Endothelial cell of umbilical vein (primary cell): Measurements from ENCODE around the gene PSD2. TPM values are rescaled to one million over a fixed set of nuclear protein-coding genes. Genes with fewer than 3 reads are reported as not detected.

ENCODE experiments used
- BruUV-seq: library from RNA; stranded (reverse); fragments of 400-500 nt; replicated peaks from 2 replicates; lab custom pipeline; 2021; lab: Mats Ljungman, UMichigan
- CTCF ChIA-PET: fragments of 300-600, 350-600 bp; sonication (Branson Sonifier 250); formaldehyde crosslinking; loops from one replicate; lab custom pipeline; 2021; ENCODE audit warnings: antibody characterized with exemption, inconsistent platforms; lab: Charles Lee
- POLR2A ChIA-PET: fragments of 300-600, 350-600 bp; sonication (Branson Sonifier 250); formaldehyde crosslinking; loops from one replicate; lab custom pipeline; 2021; ENCODE audit warnings: antibody characterized with exemption, inconsistent platforms; lab: Charles Lee
- DNase-seq: peaks from one replicate; pipeline ENCODE4 v3.0.0-alpha.2; 2011; ENCODE audit warnings: low read depth, low spot score
- FAIRE-seq: peaks from 2 replicates; lab custom pipeline; 2011; peaks lifted over from hg19 to GRCh38; lab: Jason Lieb, UNC
- H2AFZ ChIP-seq: 2 replicates; pipeline ENCODE4 v1.6.0; 2012; ENCODE audit warnings: low read depth, low read length, control low read depth, inconsistent platforms
- H3K27ac ChIP-seq: 2 replicates; pipeline ENCODE4 v1.5.1; 2011; ENCODE audit warnings: low read depth, mild to moderate bottlenecking, control low read depth, low read length, moderate library complexity; ENCODE audit not compliant: insufficient read depth
- H3K27me3 ChIP-seq, 2 experiments: 2 replicates each; pipeline versions ENCODE4 v1.6.0 to v1.6.1; 2011; ENCODE audit warnings: low read length in 2 of 2, mixed read lengths in 1 of 2; ENCODE audit not compliant: control insufficient read depth in 2 of 2, insufficient read depth in 2 of 2
- H3K36me3 ChIP-seq, 2 experiments: 2 replicates in 1 of 2; 3 replicates in 1 of 2; pipeline ENCODE4 v1.5.1; 2011; ENCODE audit warnings: low read length in 2 of 2, mild to moderate bottlenecking in 1 of 2, moderate library complexity in 1 of 2; ENCODE audit not compliant: control insufficient read depth in 2 of 2, insufficient read depth in 2 of 2; ENCODE audit errors: extremely low read depth in 1 of 2
- H3K4me1 ChIP-seq: 3 replicates; pipeline ENCODE4 v1.5.1; 2011; ENCODE audit warnings: mild to moderate bottlenecking, low read length; ENCODE audit not compliant: control insufficient read depth, insufficient read depth; ENCODE audit errors: extremely low read depth
- H3K4me2 ChIP-seq: 2 replicates; pipeline ENCODE4 v1.6.1; 2011; ENCODE audit warnings: low read length, control low read depth, mixed read lengths; ENCODE audit not compliant: insufficient read depth
- H3K4me3 ChIP-seq, 3 experiments: fragments of 200-600 bp in 1 of 3; sonication (generic), shearing (Covaris generic) in 1 of 3; replicated peaks in 1 of 3; 2 replicates each; pipeline ENCODE4 v1.5.1; 2011 to 2016; ENCODE audit warnings: control low read depth in 3 of 3, low read length in 3 of 3, mild to moderate bottlenecking in 2 of 3, inconsistent platforms in 1 of 3, low read depth in 1 of 3, moderate library complexity in 1 of 3; ENCODE audit not compliant: insufficient read depth in 1 of 3
- H3K79me2 ChIP-seq: 2 replicates; pipeline ENCODE4 v1.6.0; 2012; ENCODE audit warnings: low read length, inconsistent platforms; ENCODE audit not compliant: control insufficient read depth, insufficient read depth
- H3K9ac ChIP-seq: replicated peaks from 2 replicates; pipeline ENCODE3; 2011; ENCODE audit warnings: low read length, control low read depth; ENCODE audit not compliant: insufficient read depth; ENCODE audit errors: extremely low read depth
- H3K9me1 ChIP-seq: replicated peaks from 3 replicates; pipeline ENCODE4 v1.6.0; 2011; ENCODE audit warnings: mild to moderate bottlenecking, low read length; ENCODE audit not compliant: control insufficient read depth, insufficient read depth; ENCODE audit errors: extremely low read depth
- H3K9me3 ChIP-seq: replicated peaks from 2 replicates; pipeline ENCODE4 v1.5.1; 2012; ENCODE audit warnings: low read length, inconsistent platforms; ENCODE audit not compliant: control insufficient read depth, insufficient read depth
- H4K20me1 ChIP-seq: replicated peaks from 2 replicates; pipeline ENCODE3; 2011; ENCODE audit warnings: mild to moderate bottlenecking, low read length; ENCODE audit not compliant: control insufficient read depth, insufficient read depth; ENCODE audit errors: extremely low read depth
- EZH2 ChIP-seq: IDR thresholded peaks from 2 replicates; pipeline ENCODE4 v1.6.1; 2012; ENCODE audit warnings: borderline replicate concordance, low read depth, mild to moderate bottlenecking, moderate library complexity, low read length, inconsistent platforms; ENCODE audit not compliant: severe bottlenecking
- FOS ChIP-seq: IDR thresholded peaks from 2 replicates; pipeline ENCODE4 v1.6.1; 2011; ENCODE audit warnings: mild to moderate bottlenecking, low read length, moderate library complexity, borderline replicate concordance; ENCODE audit not compliant: insufficient read depth
- MYC ChIP-seq: IDR thresholded peaks from one replicate; pipeline ENCODE4 v1.6.1; 2011; ENCODE audit warnings: mild to moderate bottlenecking, low read depth, low read length
- dilution Hi-C: fragments of 300-500 bp; cut with MboI; formaldehyde crosslinking; loops from one replicate; pipeline ENCODE4 v1.15.0; 2019; ENCODE audit warnings: low sequenced_read_pairs; ENCODE audit not compliant: extremely low pct_ligation_motif_present
- intact Hi-C: fragments of 100-400 bp; cut with micrococcal nuclease; formaldehyde crosslinking; loops from one replicate; pipeline ENCODE4 v1.10.0; 2022
- polyA plus RNA-seq, 4 experiments: library from polyadenylated mRNA; depleted of rRNA in 3 of 4; stranded (reverse) in 3 of 4; unstranded in 1 of 4; fragments of >200 nt; gene quantifications; 2 replicates each; pipeline versions ENCODE4 v1.2.1 to v1.2.3, GENCODE V29; 2011 to 2012; ENCODE audit warnings: missing spikeins in 1 of 4
- total RNA-seq: library from RNA; stranded (reverse); gene quantifications from 2 replicates; pipeline ENCODE4 v1.2.3, GENCODE V29; 2021
- TF ChIP-seq, protein P1 (sequence below), 2 donors: IDR thresholded peaks; 1 replicate in 1 of 2; 2 replicates in 1 of 2; pipeline ENCODE4 v1.5.1; 2011; ENCODE audit warnings: low read length in 2 of 2, mild to moderate bottlenecking in 2 of 2, moderate library complexity in 2 of 2, control low read depth in 1 of 2, inconsistent platforms in 1 of 2, low read depth in 1 of 2; ENCODE audit not compliant: insufficient read depth in 1 of 2; ENCODE audit errors: extremely low read depth in 1 of 2

The PSD2 gene
- total and polyA plus RNA-seq, 2 donors (not counting 3 experiments of a cell fraction or from before 2014, with no cell fraction given): not detected

DNA sequence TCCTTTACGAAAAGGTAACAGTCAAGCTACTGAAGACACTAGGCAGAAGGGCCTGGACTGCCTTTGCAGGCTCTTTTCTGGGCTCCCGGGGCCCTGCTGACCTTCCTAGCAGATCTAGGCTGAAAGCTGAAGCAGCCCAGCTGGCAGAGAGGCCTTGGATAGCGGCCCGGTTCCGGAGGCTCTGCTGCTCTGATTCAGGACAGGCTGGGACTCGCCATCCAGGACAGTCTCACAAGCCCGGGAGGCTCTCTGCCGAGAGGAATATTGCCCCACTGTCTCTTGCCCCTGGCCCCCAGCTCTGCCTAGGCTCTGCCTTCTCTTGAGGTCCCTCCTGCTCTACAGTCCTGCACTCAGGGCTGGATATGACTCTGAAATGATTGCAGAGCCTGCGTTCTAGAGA is 67.8 kb downstream of the PSD2 start:
- no peak for TF ChIP-seq MYC
- CTCF ChIA-PET: interaction anchor here (0.8 to 6.4 kb wide), 10 partner anchors 9 to 289 kb away, joined by 3 to 95 read pairs (median 6); no protein-coding TSS in a partner anchor
- FAIRE-seq: no peak

DNA sequence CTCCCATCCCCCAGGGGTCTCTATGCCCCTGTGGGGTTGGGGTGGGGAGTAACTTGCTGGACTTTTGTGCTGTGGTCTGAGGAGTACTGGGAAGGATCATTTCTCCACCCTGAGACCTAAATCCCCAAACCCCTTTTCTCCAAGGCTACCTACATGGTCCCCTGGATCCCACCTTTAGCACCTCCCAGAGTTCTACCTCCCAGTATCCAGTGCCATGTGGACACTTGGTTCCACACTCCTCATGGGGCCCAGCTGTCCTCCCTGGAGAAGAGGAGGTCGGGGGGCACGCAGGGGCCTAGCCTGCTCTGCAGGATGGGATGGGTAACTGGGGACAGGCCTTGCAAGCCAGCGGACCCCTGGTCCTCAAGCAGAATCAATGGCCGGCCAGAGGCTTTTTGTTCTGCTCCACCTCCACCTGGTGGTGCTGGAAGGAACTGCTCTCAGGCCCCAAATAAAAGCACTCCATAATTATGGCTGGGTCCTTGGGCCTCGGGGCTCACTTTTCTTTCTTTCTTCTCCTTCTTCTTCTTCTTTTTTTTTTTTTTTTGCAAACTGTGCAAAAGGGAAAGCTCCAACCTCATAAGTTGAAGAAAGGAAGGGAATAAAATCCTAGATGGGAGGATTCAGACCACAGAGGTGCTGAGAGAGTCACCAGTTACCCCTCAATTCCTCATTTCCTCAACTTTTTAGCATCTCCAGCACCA is 68.4 kb downstream of the PSD2 start:
- Histone ChIP-seq H3K9me3 (no peaks in the 10 kb centered on the region), H3K27ac (no peak overlapping the region), H3K9me1 (no peaks in the 10 kb centered on the region), H3K4me1 (no peaks in the 10 kb centered on the region), H3K4me2 (no peak overlapping the region), H3K36me3 (no peaks in the 10 kb centered on the region), H4K20me1 (no peaks in the 10 kb centered on the region), H3K9ac (no peak overlapping the region), H3K4me3 (no peak overlapping the region), H2AFZ (no peak overlapping the region), H3K79me2 (no peaks in the 10 kb centered on the region), H3K27me3 (peaks cover 6 to 12% of the 10 kb centered on the region in 2 experiments)
- peak; percentile 72 for FAIRE-seq
- ChIA-PET POLR2A (no interaction called here), CTCF (interaction anchor here (0.7 to 6.4 kb wide), 11 partner anchors 9 to 288 kb away, joined by 3 to 95 read pairs (median 6); no protein-coding TSS in a partner anchor)
- intact Hi-C loops: loop anchor here (1.0 to 5.0 kb wide), 4 partner anchors 20 to 293 kb away; no protein-coding TSS in a partner anchor
- dilution Hi-C loops: no loop called here
- no TSS peak for BruUV-seq
- TF ChIP-seq, protein P1, sequence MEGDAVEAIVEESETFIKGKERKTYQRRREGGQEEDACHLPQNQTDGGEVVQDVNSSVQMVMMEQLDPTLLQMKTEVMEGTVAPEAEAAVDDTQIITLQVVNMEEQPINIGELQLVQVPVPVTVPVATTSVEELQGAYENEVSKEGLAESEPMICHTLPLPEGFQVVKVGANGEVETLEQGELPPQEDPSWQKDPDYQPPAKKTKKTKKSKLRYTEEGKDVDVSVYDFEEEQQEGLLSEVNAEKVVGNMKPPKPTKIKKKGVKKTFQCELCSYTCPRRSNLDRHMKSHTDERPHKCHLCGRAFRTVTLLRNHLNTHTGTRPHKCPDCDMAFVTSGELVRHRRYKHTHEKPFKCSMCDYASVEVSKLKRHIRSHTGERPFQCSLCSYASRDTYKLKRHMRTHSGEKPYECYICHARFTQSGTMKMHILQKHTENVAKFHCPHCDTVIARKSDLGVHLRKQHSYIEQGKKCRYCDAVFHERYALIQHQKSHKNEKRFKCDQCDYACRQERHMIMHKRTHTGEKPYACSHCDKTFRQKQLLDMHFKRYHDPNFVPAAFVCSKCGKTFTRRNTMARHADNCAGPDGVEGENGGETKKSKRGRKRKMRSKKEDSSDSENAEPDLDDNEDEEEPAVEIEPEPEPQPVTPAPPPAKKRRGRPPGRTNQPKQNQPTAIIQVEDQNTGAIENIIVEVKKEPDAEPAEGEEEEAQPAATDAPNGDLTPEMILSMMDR (IDR thresholded peaks at IDR 0.05; ENCODE audit: extremely low read depth in 1 of 2, insufficient read depth in 1 of 2, low read depth in 1 of 2, low read length in 2 of 2): peak; percentile 75 to 88
- TF ChIP-seq EZH2 (peak; percentile 25), FOS (no peak)
- peak; percentile 57 for DNase-seq

More for the DNA sequence above, 67.8 kb downstream of the PSD2 start:
- no peak overlapping the region for H3K9ac ChIP-seq
- H3K9me3 ChIP-seq: no peaks in the 10 kb centered on the region
- intact Hi-C loops (loop anchor here (5.0 kb wide), 1 partner anchor 294 kb away; no protein-coding TSS in a partner anchor), dilution Hi-C loops (no loop called here)
- DNase-seq: no peak
- no peaks in the 10 kb centered on the region for H3K36me3 ChIP-seq
- no peak overlapping the region for H3K27ac ChIP-seq
- no peak overlapping the region for H3K4me2 ChIP-seq
- H4K20me1 ChIP-seq: no peaks in the 10 kb centered on the region
- H3K79me2 ChIP-seq: no peaks in the 10 kb centered on the region
- H3K27me3 ChIP-seq: peaks cover 6 to 12% of the 10 kb centered on the region in 2 experiments
- no peak overlapping the region for H3K4me3 ChIP-seq
- no peaks in the 10 kb centered on the region for H3K9me1 ChIP-seq
- H3K4me1 ChIP-seq: no peaks in the 10 kb centered on the region
- POLR2A ChIA-PET: no interaction called here
- no TSS peak for BruUV-seq
- no peak overlapping the region for H2AFZ ChIP-seq
